ENCODE data around the gene TBC1D24.
"Not testable (repeated sequence)": the region's sequence is repeated elsewhere in the genome, so short reads cannot be mapped to it uniquely, and the experiment has no call there.

TBC1D24 gene

DNA sequence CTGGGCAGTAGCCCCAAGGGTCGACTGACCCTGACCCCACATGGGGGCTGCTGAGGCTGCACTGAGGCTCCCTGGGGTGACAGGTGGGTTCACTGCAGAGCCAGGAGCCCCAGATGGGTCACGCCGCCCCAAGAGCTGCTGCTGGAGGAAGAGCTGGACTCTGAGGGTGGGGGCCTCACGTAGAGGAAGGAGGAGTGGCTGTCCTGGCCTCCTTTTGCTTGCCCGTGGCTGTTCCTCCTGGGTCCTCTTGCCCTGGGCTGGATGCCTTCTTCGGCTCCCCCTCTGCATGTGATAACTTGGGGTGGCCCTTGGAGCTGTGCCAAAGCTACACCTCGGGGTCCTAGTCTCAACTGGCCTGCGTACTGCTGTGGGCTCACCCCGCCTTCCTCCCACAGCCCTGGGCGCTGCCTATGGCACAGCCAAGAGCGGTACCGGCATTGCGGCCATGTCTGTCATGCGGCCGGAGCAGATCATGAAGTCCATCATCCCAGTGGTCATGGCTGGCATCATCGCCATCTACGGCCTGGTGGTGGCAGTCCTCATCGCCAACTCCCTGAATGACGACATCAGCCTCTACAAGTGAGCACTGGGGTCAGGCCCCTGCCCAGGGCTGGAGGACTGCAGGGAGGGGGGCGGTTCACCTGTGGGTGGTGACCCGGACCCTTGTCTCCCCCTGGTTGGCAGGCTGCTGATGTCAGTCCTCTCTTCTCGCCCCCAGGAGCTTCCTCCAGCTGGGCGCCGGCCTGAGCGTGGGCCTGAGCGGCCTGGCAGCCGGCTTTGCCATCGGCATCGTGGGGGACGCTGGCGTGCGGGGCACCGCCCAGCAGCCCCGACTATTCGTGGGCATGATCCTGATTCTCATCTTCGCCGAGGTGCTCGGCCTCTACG lies 44.1 kb downstream of the TBC1D24 start:
- no peak for DNase-seq

GRCh38 chr16:2519711-2520080 lies 44.8 kb downstream of the TBC1D24 start:
- DNase-seq: no peak

- peak; percentile 63 to 84 for DNase-seq
These were observed 45.3 kb downstream of the TBC1D24 start, which contains the start of gene AMDHD2 for GRCh38 chr16:2520097-2520783. AMDHD2 (plus strand) TSS chr16:2520371; CDS start chr16:2520459, 88 bp downstream.

DNA sequence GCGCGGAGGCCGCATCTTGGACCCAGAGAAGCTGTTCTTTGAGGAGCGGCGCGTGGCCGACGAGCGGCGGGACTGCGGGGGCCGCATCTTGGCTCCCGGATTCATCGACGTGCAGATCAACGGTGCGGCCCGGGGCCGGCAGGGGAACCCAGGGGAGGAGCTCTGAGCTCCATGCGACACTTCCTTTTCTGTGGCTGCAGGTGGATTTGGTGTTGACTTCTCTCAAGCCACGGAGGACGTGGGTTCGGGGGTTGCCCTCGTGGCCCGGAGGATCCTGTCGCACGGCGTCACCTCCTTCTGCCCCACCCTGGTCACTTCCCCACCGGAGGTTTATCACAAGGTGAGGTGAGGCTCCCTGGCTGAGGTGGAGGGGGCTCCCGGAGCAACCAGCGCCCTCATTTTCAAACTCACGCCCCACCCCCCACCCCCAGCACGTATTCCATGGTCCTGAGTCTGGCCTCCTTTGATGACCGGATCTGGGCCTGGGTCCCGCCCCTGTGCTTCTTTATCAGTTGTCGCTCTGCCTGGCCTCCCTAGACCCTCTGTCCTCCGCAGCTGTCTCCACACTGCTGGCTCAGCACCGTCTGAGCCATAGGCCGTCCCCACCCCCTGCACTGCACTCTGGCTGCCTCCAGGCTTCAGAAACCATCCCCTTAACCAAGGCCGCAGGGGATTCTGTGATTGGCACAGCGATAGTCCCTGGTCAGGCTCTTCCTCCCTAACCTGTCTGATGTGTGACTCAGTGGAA lies 46.0 kb downstream of the TBC1D24 start:
- no peak for DNase-seq

DNA sequence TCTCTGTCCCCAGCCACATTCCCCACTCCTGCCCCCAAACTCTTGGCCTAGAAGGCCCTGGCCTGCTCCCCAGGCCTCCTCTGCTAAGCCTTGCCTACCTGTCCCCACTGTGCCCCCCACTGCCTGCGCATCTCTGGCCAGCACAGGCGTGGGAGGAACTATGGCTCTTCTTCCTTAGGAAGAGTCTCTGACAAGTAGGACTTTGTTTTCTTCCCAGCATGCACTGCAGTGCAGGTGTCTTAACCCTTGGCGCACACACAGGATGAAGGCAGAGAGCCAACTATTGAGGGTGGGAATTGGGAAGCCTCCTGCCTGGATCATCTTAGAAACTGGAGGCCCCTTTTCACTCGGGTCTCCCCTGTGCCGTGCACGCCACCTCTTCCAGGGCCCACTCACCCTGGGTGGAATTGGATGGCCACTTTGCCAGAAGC lies 48.9 kb downstream of the TBC1D24 start:
- DNase-seq: no peak

GRCh38 chr16:2524339-2524938 lies 49.5 kb downstream of the TBC1D24 start:
- DNase-seq: no peak

DNA sequence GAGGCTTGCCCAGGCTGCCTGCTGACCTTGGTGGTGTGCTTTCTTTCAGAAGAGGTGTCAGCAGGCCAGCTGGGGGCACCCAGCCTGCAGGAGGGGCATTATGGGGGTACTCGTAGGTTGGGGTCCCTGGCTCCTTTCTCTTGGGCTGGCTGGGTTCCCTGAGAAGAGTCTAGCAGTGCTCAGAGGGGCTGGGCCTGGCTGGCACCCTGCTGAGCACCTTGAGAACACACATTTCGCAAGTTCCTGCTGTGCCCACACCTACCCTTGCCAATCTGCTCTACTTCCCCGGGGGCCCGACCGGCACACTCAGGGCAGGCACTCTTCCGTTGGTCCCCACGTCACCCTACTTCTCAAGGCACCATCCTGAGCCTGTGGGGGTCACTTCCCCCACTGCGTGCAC lies 51.2 kb downstream of the TBC1D24 start:
- DNase-seq: no peak

- no peak for DNase-seq
These were observed 52.3 kb downstream of the TBC1D24 start for GRCh38 chr16:2527071-2527783.

GRCh38 chr16:2527784-2528100 lies 52.8 kb downstream of the TBC1D24 start:
- DNase-seq: no peak

DNA sequence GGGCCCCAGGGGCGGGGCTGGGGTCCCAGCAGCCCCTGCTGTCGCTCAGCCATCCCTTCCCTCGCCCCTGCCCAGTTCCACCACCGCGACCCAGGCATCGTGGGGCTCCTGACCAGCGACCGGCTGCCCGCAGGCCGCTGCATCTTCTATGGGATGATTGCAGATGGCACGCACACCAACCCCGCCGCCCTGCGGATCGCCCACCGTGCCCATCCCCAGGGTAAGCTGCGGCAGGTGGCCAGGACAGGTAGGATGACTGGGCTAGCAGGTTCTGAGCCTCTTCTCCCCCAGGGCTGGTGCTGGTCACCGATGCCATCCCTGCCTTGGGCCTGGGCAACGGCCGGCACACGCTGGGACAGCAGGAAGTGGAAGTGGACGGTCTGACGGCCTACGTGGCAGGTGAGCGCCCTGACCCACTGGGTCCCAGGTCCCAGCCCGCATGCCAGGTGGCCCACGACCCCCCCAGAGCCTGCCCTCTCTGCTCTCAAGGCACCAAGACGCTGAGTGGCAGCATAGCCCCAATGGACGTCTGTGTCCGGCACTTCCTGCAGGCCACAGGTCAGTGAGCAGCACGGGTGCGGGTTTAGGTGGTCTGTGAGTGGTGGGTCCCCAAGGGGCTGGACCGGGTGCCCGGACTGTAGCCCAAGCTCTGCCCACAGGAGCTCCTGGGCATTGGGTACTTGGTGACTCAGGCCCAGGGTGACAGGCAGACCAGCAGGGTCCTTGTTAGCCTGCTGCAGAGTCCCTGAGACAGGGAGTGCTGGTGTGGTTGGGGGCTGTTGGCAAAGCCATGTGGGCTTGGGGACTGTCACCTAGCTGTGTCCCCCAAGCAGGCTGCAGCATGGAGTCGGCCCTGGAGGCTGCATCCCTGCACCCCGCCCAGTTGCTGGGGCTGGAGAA lies 53.5 kb downstream of the TBC1D24 start:
- no peak for DNase-seq

DNA sequence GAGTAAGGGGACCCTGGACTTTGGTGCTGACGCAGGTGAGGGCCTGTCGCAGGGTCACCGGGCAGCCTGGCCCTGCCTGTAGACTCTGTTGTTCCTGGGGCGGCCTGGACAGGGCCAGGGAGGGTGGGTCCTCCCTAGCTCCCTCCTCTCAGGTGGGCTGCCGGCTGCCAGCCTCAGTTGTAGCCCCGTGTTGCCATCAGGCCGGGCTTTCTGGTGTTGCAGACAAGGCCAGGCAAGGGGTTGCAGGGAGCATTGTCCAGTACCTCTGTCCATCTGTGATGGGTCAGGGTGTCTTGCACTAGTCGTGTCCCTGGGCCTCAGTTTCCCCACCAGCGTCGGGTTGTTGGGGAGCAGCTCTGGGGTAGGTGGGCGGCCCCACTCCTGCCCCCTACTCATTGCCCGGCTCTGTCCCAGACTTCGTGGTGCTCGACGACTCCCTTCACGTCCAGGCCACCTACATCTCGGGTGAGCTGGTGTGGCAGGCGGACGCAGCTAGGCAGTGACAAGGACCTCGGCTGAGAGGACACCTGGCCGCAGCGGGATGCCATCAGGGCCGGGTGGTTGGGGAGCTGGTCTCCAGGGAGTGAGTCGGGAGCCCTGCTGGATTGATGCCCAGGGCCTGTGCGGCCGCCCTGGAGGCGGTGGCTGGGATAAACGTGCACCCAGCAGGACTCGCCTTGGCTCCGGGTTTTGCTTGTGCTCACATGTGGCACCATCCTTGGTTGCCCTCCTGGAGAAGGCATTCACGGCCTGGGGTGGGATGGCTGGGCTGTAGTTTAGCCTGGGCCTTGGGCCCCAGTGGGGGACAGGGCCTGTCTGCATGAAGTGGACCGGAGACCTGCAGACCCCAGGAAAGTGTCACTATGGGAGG lies 54.4 kb downstream of the TBC1D24 start:
- peak in 1 of 2 experiments; percentile 11 for DNase-seq

DNA sequence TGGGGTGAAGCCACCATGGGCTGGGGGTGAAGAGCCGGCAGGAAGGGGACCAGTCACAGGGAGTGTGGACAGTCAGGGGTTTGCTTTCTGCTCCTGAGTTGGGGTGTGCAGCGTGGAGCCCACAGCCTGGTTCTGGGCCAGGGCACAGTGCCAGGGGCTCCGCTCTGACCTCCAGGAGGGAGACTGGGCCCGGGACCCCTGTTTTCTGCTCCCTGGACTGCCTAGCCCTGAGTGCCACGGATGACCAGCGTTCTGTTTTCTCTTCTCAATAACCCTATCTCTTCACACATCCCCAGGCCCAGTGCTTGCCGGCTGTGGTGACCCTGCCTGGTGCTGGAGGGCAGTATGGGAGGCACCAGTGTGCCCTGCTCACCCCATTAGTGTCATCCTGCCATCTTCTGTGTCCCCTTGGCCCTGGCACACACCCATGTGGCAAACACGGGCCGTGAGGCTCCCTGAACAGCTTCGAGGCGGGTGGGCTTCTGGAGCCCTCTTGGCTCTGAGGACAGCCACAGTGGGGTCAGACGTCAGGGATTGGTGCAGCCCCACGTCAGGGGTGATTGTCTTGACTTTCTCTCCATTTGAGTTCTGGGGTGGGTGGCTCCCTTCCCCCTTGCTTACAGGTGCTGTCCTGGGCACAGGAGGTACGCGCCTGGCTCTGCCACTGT lies 55.2 kb downstream of the TBC1D24 start:
- no peak for DNase-seq

DNA sequence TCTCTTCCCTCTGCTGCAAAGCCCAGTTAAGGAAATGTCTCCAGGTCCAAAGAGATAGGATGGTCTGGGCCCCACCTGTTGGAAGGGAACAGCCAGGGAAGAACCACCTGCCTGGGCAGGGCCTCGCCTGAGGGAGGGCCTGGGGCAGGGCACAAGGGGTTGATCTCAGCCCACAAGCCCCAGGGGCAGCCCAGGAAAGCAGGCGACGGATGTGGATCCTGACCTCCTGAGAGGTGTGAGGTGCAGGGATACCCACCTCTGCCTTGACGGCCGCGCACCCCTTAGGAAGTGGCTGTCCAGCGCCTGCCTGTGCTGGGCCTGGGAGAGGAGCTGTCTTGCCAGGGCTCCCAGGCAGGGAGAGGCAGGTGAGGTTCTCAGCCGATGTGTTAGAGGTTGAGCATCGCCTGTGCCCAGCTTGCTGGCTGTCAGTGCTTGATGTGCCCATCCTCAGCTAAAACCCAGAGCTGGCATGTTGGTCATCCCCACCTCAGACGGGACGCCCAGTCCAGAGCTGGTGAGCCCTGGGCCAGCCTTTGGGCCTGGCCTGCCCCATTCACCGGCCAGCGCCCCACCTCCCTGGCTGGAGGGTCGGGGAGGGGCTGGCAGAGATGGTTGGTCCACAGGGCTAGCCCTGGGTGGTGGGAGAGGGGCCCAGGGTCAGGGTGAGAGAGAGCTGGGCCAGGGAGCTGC lies 55.8 kb downstream of the TBC1D24 start:
- no peak for DNase-seq

GRCh38 chr16:2531371-2531695 lies 56.4 kb downstream of the TBC1D24 start, which contains the start of gene CEMP1:
CEMP1 (minus strand) TSS chr16:2531408; CDS start chr16:2531073, 335 bp downstream.
- no peak for DNase-seq

DNA sequence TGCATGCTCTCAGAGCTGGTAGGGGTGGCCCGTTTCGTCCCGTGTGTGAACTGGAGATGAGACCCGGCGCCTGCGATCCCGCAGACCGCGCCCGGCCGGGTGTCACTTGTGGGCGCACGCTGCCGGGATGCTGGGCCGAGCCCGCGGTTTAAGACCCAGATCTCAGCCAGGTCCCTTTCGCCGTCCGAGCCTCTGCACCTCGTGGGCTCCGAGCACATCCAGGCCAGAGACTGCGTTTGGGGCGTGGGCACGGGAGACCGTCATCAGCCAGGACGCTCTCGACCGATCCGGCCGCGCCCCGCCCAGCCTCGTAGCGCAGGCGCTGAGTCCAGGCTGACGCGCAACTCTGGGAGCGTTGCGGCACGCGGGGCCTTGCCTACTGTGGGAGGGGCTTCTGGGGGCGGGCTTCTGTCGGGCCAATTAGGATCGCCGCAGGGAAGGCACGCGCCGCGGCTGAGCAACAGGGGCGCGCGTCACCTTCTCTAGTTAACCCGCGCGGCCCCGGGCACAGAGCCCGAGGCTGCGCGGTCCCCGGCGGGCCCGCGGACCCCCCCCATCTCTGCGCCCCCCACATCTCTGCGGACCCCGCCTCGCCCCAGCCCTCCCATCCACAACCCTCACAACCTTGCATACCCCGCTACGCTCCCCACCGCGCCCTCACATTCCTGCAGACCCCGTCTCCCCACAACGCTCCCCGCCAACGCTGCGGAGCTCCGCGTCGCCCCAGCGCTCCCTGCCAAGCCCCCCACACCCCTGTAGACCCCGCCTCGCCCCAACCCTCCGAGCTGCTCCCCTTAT lies 57.0 kb downstream of the TBC1D24 start:
- DNase-seq: peak; percentile 95 to 97

DNA sequence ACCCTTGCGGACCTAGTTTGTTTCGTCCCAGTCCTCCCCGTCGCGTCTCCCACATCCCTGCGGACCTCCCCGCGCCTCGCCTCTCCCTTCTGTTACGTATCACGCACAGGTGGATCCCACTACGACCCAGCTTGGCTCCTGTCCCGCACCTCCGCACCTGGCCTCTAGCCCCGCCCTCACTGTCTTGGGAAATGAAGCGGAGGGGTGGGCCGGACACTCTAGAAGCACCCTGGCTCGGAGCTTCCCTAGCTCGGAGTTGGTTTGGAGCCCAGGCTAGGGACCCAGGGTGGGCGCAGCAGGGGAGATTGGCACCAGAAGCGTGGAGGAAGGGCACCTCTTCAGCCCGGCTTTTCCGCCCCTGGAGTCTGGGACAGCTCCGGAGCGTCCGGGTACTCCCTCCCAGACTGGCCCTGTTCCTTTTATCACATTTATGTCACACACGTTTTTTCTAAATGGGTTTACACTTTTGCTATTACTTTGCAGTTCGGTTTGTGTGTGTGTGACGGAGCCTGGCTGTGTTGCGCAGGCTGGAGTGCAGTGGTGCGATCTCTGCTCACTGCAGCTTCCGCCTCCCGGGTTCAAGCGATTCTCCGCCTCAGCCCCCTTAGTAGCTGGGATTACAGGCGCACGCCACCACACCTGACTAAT lies 57.7 kb downstream of the TBC1D24 start:
- DNase-seq: peak; percentile 24 to 44

DNA sequence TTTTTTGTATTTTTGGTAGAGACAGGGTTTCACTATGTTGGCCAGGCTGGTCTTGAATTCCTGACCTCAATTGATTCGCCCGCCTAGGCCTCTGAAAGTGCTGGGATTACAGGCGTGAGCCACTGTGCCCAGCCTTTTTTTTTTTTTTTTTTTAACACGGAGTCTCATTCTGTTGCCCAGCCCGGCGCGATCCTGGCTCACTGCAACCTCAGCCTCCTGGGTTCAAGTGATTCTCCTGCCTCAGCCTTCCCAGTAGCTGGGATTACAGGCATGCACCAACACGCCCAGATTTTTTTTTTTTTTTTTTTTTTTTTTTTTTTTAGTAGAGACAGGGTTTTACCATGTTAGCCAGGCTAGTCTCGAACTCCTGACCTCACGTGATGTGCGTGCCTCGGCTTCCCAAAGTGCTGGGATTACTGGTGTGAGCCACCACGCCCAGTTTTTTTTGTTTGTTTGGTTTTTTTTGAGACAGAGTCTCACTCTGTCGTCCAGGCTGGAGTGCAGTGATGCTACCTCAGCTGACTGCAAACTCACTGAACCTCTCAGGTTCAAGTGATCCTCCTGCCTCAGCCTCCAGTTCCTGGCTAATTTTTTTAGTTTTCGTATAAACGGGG lies 58.3 kb downstream of the TBC1D24 start:
- not testable (repeated sequence) for DNase-seq

All from SHP77 (cell line).